ENCODE data around the gene AGBL4.

The AGBL4 gene

DNA sequence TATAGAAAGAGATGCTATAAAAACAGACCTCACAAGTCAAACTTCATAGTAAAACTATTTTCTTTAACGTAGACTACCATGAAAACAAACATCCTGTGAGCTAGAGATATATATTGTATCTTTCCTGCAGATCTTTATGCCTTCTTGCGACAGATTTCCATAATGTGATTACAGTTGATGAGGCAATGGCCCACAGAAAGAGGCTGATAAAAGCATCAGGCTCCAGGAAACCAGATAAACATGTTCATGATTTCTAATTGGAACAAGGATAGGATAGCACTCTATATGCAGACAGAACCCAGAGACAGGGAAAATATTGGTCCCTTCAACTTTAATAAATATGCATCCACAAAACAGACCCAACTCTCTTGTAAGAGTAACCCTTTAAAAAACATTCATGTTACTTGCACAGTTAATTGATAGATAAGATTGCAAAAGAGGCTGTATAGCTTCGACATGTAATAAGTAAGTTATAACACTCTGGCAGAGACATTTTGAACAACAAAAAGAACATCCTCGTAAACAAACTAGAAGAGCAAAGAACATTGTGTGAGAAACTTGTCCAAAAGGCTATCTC lies 329.4 kb downstream of the AGBL4 start:
- DNase-seq: no peak

GRCh38 chr1:49686107-49686506 lies 337.6 kb downstream of the AGBL4 start:
- no peak for DNase-seq

GRCh38 chr1:49677706-49678105 lies 346.0 kb downstream of the AGBL4 start:
- DNase-seq: no peak

DNA sequence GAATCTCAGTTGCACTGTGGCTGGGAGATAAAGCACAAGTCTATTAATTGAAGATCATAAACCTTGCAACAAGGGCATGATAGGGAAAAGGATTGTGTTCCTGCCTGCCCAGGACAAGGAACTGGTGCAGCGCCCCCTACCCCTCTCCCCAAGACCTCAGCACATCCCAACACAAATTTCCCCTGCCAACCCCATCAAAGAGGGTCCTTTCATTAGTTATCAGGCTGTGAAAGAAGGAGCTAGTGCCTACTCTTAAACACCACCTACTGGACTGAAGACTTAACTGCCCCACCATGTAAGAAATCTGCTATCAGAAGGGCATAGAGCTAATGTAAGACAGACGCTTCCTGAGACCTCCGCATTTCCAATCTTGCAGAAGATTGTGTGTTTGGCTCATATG lies 372.6 kb downstream of the AGBL4 start:
- DNase-seq: no peak

DNA sequence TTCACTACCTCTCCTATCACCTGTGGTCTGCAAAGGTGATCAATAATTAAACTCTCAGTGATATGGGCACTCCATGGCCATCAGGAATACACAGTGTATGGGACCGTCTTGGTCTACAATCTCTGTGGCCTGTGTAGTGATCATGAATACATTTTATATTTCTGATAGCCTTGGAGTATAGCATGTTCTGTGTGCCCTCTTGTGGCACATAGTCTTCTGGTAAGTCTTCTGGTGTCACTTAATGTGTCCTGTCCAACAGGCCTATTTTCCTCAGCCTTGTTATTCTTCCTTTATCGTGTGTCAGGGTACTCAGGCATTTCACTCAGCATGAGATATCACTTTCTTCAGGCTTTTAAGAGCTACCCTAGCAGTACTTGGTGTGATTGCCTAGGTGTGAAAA lies 393.6 kb downstream of the AGBL4 start:
- no peak for DNase-seq

GRCh38 chr1:49627781-49628180 lies 396.0 kb downstream of the AGBL4 start:
- DNase-seq: no peak

GRCh38 chr1:49626472-49626871 lies 397.3 kb downstream of the AGBL4 start:
- no peak for DNase-seq

DNA sequence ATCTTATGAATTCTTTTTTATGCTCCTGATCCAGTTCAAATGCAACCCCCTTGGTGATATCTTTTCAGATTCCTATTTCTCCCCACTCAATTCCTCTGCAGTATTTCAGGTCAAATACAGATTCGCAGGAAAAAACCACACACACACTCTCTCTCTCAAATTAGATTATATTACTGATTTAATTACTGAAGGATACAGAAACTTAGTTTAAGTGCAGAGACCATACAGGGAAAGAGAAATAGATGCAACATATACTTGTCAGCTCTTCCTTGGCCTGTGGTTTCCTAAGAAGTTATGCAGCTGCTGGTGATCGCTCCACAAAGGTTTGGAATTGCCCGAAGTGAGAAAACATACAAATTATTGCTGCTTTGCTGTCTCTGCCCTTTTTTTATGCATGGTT lies 400.9 kb downstream of the AGBL4 start:
- DNase-seq: no peak

- no peak for DNase-seq
These were observed 417.7 kb downstream of the AGBL4 start for GRCh38 chr1:49606082-49606481.

GRCh38 chr1:49597436-49597835 lies 426.3 kb downstream of the AGBL4 start:
- DNase-seq: no peak

DNA sequence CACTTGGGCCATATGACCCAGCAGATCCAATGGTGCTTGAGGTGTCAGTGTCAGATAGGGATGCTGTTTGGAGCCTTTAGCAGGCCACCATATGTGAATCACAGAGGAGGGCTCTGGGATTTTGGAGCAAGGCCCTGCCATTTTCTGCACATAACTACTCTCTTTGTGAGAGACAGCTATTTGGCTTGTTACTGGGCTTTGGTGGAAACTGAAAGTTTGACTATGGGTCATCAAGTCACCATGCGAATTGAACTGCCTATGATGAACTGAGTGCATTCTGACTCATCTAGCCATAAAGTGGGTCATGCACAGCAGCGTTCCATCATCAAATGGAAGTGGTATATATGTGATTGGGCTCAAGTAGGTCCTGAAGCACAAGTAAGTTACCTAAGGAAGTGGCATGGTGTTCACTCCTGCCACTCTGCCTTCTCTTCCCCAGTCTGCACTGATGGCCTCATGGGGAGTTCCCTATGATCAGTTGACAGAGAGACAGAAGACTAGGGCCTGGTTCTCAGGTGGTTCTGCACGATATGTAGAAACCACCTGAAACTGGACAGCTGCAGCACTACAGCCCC lies 447.3 kb downstream of the AGBL4 start:
- no peak for DNase-seq

DNA sequence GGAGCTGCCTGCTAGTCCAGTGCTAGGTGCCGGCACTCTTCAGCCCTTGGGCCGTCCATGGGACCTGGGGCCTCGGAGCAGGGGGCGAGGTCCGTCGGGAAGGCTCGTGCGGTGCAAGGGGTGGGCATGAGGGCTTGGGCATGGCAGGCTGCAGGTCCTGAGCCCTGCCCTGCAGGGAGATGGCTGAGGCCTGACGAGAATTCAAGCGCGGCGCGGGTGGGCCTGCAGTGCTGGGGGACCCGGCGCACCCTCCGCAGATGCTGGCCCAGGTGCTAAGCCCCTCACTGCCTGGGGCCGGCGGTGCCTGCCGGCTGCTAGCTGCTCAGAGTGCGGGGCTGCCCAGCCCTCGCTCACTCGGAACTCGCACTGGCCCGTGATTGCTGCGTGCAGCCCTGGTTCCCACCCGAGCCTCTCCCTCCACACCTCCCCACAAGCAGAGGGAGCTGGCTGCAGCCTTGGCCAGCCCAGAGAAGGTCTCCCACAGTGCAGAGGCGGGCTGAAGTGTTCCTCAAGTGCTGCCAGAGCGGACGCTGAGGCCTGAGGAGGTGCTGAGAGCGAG lies 467.0 kb downstream of the AGBL4 start:
- DNase-seq: no peak

DNA sequence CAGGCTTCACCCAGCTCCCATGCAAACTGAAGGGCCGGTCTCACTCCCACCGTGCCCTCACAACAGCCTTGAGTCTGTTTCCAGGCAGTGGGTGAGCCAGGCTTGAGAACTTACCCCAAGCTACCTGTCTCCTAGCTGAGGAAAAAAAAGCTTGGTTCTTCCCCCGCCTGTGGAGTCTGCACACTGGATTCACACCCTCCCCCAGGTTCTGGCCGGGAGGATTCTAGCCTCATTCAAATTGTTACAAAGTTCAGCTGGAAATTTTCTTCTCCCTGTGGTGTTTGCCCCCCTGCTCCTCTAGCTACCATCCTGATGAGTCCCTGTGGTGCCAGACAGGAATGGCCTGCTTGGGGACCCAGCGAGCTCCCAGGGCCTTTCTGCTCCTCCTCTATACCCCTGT lies 471.7 kb downstream of the AGBL4 start:
- DNase-seq: no peak

GRCh38 chr1:49544615-49545014 lies 479.1 kb downstream of the AGBL4 start:
- DNase-seq: no peak

DNA sequence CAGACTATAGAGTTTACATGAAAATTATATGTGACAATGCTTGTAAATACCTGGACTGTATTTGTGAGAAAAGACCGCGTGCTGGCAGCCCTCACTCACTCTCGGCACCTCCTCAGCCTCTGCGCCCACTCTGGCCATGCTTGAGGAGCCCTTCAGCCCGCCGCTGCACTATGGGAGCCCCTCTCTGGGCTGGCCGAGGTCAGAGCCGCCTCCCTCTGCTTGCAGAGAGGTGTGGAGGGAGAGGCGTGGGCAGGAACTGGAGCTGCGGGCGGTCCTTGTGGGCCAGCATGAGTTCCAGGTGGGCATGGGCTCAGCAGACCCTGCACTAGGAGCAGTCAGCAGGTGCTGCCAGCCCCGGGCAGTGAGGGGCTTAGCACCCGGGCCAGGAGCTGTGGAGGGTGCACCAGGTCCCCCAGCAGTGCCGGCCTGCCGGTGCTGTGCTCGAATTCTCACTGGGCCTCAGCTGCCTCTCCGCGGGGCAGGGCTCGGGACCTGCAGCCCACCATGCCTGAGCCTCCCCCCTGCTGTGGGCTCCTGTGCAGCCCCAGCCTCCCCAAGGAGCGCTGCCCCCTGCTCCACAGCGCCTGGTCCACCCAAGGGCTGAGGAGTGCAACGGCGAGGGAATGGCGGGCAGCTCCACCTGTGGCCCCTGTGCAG lies 482.5 kb downstream of the AGBL4 start:
- DNase-seq: no peak

DNA sequence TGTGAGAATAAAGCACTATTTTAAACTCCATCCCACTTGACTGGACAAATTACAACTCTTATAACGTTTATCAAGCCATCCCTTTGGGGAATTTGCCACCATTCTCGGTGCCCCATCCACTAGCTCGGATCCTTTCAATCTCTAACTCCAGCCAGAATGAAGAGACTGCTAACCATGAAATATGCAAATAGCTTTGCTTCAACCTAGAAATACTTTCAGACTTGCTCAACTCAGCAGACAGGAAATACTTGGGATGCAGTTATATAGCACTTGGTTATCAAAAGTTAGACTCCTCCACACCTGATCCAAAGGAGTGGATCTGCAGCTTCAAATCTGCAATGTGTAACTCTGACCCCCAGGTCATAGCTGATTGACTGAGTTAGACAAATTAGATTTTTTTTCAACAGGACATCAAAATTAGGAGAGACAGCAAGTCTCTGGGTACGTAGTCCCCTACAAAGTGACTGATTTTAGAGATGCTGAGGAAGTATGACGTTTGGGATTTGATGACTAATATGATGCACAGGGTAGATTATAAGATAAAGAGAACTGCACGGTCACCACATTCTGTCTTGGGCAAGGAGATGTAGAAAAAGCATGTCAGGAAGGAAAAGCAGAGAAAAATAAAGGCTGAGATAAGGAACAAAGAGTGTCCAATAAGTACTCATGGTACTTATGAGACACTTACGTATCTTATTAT lies 496.0 kb downstream of the AGBL4 start:
- DNase-seq: no peak

- no peak for DNase-seq
These were observed 497.1 kb downstream of the AGBL4 start for GRCh38 chr1:49526672-49527071.

DNA sequence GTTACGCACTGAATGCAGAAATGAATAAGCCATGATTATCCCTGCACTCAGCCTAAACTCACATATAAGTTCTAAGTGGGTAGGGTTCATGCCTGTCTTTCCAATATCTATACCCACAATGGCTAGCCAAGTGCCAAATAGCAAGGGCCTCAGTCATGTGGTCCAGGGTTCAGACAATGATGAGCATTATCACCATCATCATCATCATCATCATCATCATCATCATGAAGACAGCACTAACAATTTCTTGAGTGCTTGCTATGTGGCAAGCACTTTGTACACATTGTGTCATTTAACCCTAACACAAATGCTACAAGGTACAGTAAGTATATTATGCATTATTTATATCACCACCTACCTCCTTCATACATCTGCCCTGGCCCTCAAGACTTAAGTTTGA lies 500.0 kb downstream of the AGBL4 start:
- DNase-seq: no peak

GRCh38 chr1:49466961-49467360 lies 556.8 kb downstream of the AGBL4 start:
- no peak for DNase-seq

GRCh38 chr1:49465486-49466185 lies 558.1 kb downstream of the AGBL4 start:
- DNase-seq: no peak

- DNase-seq: no peak
These were observed 575.6 kb downstream of the AGBL4 start for GRCh38 chr1:49448200-49448599.

DNA sequence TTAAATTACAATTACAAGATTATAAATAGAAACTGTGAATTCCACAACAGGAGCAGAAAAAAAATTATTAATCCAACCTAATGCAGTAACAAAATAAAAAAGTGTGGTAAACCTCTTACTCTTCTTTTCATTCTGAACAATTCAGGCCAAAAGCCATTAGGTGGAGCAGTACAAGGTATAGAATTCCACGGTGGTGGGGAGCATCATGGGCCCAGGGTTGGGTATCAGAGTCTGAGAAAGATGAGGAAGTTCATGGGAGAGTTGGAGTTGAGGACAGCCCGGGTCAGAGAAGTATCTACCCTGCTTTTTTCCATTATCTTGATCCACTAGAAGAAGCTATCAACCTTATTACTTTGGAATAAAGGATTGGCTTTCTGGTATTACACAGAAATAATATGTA lies 586.9 kb downstream of the AGBL4 start:
- DNase-seq: no peak

DNA sequence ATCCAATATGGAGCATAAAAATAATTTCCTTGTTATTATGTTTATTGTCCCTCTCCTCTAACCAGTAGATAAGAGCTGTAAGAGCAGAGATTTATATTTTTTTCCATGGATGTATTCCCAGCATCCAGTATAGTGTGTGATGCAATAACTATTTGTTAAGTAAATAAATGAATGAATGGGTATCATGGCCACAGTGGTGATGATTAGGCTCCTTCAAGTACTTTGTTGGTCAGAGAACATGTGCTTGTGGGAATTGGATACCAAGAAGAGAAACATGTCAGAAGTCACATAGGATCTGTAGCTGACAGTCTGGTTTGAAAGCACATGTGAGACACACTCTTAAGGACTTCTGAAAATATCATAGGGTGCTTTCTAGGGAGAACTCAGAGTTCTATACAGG lies 588.5 kb downstream of the AGBL4 start:
- no peak for DNase-seq

All from activated CD4-positive, alpha-beta T cell treated with anti-CD3 and anti-CD28 coated beads for 1 hour (primary cell).